Activated CD4-positive, alpha-beta T cell treated with anti-CD3 and anti-CD28 coated beads for 36 hours (primary cell): Measurements from ENCODE around the gene SRD5A3. TPM values are rescaled to one million over a fixed set of nuclear protein-coding genes. Genes with fewer than 3 reads are reported as not detected.
"Not testable (repeated sequence)": the region's sequence is repeated elsewhere in the genome, so short reads cannot be mapped to it uniquely, and the experiment has no call there.

Experiments used
- ATAC-seq: fragments of 200-7000 bp; cut with Tn5 transposase; one replicate; pipeline ENCODE4 v1.10.0; 2021; ENCODE audit warnings: mild to moderate bottlenecking, moderate library complexity
- CTCF ChIA-PET: fragments of 350-600 bp; sonication (Branson Sonifier 250); formaldehyde crosslinking; loops from one replicate; lab custom pipeline; 2021; ENCODE audit warnings: antibody characterized with exemption; lab: Charles Lee
- POLR2A ChIA-PET: fragments of 350-600 bp; sonication (Branson Sonifier 250); formaldehyde crosslinking; loops from one replicate; lab custom pipeline; 2021; ENCODE audit warnings: antibody characterized with exemption, inconsistent platforms; lab: Charles Lee
- DNase-seq: peaks from one replicate; pipeline ENCODE4 v3.0.0-alpha.2; 2020
- H3K27ac Mint-ChIP-seq: one replicate; pipeline ENCODE4 v1.8.0; 2021; ENCODE audit warnings: mixed read lengths
- H3K27me3 Mint-ChIP-seq: one replicate; pipeline ENCODE4 v1.8.0; 2021; ENCODE audit warnings: mixed read lengths
- H3K36me3 Mint-ChIP-seq: one replicate; pipeline ENCODE4 v1.8.0; 2021; ENCODE audit warnings: low read depth, mixed read lengths
- H3K4me1 Mint-ChIP-seq: one replicate; pipeline ENCODE4 v1.8.0; 2021; ENCODE audit warnings: mixed read lengths
- H3K4me3 Mint-ChIP-seq: one replicate; pipeline ENCODE4 v1.8.0; 2021; ENCODE audit warnings: mild to moderate bottlenecking, moderate library complexity, mixed read lengths
- H3K9me3 Mint-ChIP-seq: one replicate; pipeline ENCODE4 v1.8.0; 2021; ENCODE audit warnings: low read depth, mixed read lengths
- intact Hi-C, 2 experiments: fragments of 100-400 bp; cut with DNase I in 1 of 2; cut with micrococcal nuclease in 1 of 2; formaldehyde crosslinking; loops; one replicate each; pipeline versions ENCODE4 v1.14.2 to v1.15.1; 2022 to 2024; cut with DNase I, micrococcal nuclease
- total RNA-seq, 2 experiments: library from RNA; stranded (reverse); gene quantifications; one replicate each; pipeline ENCODE4 v1.2.3, GENCODE V29; 2021

SRD5A3 gene
- total RNA-seq, 2 experiments from 2014 or later = 20.5 to 24.6 TPM

GRCh38 chr4:55358668-55359067 is 12.6 kb downstream of the SRD5A3 start:
- DNase-seq (no peak), ATAC-seq (peak; percentile 80)
- peaks cover 13% of the 10 kb centered on the region for H3K36me3 Mint-ChIP-seq
- ChIA-PET CTCF (no interaction called here), POLR2A (no interaction called here)
- H3K27me3 Mint-ChIP-seq = no peaks in the 10 kb centered on the region
- no peak overlapping the region for H3K27ac Mint-ChIP-seq
- peaks cover 18% of the 10 kb centered on the region for H3K4me1 Mint-ChIP-seq
- no peaks in the 10 kb centered on the region for H3K9me3 Mint-ChIP-seq
- intact Hi-C loops = no loop called here
- no peak overlapping the region for H3K4me3 Mint-ChIP-seq

DNA sequence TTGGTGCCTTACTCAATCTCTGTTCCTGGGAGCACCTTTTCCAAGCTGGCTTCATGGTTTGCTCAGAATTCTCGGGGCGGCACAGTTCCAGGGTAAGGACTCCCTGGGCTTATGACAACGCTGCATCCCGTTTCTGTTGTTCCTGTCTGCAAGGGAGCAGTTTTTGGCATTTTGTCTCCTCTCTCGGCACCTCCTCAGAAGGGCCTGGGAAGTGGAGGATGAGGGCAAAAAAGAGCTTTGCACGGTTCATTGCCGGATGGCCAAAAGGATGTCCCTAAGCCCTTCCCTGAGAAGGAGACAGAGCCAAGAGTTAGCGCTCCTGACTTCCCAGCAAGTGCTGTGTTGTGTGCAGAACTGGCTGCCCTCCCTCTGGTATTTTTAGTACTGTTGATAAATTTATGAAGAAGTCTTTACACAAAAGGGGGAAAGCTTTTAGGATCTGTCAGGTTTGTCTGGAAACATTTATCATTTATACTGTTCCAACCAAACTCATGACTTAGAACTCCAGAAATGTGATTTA is 13.4 kb downstream of the SRD5A3 start:
- Mint-ChIP-seq H3K36me3 (peaks cover 7% of the 10 kb centered on the region), H3K27ac (no peak overlapping the region), H3K27me3 (no peaks in the 10 kb centered on the region), H3K4me3 (no peak overlapping the region), H3K9me3 (no peaks in the 10 kb centered on the region), H3K4me1 (peaks cover 18% of the 10 kb centered on the region)
- ChIA-PET POLR2A (no interaction called here), CTCF (no interaction called here)
- ATAC-seq (no peak), DNase-seq (no peak)
- intact Hi-C loops = no loop called here

DNA sequence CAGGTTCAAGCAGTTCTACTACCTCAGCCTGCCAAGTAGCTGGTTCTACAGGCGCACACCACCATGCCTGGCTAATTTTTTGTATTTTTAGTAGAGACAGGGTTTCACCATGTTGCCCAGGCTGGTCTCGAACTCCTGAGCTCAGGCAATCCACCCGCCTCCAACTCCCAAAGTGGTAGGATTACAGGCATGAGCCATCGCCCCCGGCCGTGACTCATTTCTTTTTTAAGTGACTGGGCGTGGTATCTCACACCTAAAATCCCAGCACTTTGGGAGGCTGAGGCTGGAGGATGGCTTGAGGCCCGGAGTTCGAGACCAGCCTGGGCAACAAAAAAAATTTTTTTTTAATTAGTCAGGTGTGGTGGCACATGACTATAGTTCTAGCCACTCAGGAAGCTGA is 16.9 kb downstream of the SRD5A3 start:
- peaks cover 15% of the 10 kb centered on the region for H3K4me1 Mint-ChIP-seq
- DNase-seq = peak; percentile 36
- H3K4me3 Mint-ChIP-seq, H3K27me3 Mint-ChIP-seq, POLR2A ChIA-PET, ATAC-seq, intact Hi-C loops, H3K9me3 Mint-ChIP-seq, H3K36me3 Mint-ChIP-seq, H3K27ac Mint-ChIP-seq: not testable (repeated sequence)
- CTCF ChIA-PET = interaction anchor here (0.8 kb wide), 1 partner anchor 402 kb away, joined by 3 read pairs; no protein-coding TSS in a partner anchor

- Mint-ChIP-seq H3K36me3 (peaks cover 5% of the 10 kb centered on the region), H3K9me3 (no peaks in the 10 kb centered on the region), H3K27me3 (no peaks in the 10 kb centered on the region), H3K4me1 (peaks cover 8% of the 10 kb centered on the region), H3K27ac (no peak overlapping the region), H3K4me3 (no peak overlapping the region)
- ChIA-PET POLR2A (no interaction called here), CTCF (interaction anchor here (0.8 kb wide), 1 partner anchor 403 kb away, joined by 3 read pairs; no protein-coding TSS in a partner anchor)
- ATAC-seq (no peak), DNase-seq (no peak)
- intact Hi-C loops = no loop called here
Measured at GRCh38 chr4:55363691-55364351, 17.8 kb downstream of the SRD5A3 start.

- peaks cover 5% of the 10 kb centered on the region for H3K36me3 Mint-ChIP-seq
- ChIA-PET POLR2A (no interaction called here), CTCF (no interaction called here)
- no peaks in the 10 kb centered on the region for H3K27me3 Mint-ChIP-seq
- no peak for DNase-seq
- ATAC-seq = no peak
- H3K4me1 Mint-ChIP-seq = peaks cover 2% of the 10 kb centered on the region
- intact Hi-C loops = no loop called here
- H3K9me3 Mint-ChIP-seq = no peaks in the 10 kb centered on the region
- no peak overlapping the region for H3K27ac Mint-ChIP-seq
- no peak overlapping the region for H3K4me3 Mint-ChIP-seq
Measured at GRCh38 chr4:55364691-55365344, 18.8 kb downstream of the SRD5A3 start.

- DNase-seq (no peak), ATAC-seq (no peak)
- Mint-ChIP-seq H3K4me3 (no peak overlapping the region), H3K27me3 (no peaks in the 10 kb centered on the region), H3K4me1 (peaks cover 2% of the 10 kb centered on the region), H3K9me3 (no peaks in the 10 kb centered on the region), H3K27ac (no peak overlapping the region), H3K36me3 (peaks cover 5% of the 10 kb centered on the region)
- intact Hi-C loops = no loop called here
- POLR2A ChIA-PET = no interaction called here
- CTCF ChIA-PET = no interaction called here
Measured at GRCh38 chr4:55365345-55365728, 19.3 kb downstream of the SRD5A3 start.

- no peak for ATAC-seq
- CTCF ChIA-PET = no interaction called here
Measured at GRCh38 chr4:55366621-55367020, 20.6 kb downstream of the SRD5A3 start.

GRCh38 chr4:55367084-55367722 is 21.2 kb downstream of the SRD5A3 start:
- POLR2A ChIA-PET = no interaction called here
- intact Hi-C loops = no loop called here
- H3K27me3 Mint-ChIP-seq = no peaks in the 10 kb centered on the region
- H3K4me3 Mint-ChIP-seq = no peak overlapping the region
- no peaks in the 10 kb centered on the region for H3K4me1 Mint-ChIP-seq
- H3K27ac Mint-ChIP-seq = no peak overlapping the region
- no peaks in the 10 kb centered on the region for H3K9me3 Mint-ChIP-seq
- ATAC-seq (no peak), DNase-seq (no peak)
- CTCF ChIA-PET = no interaction called here
- H3K36me3 Mint-ChIP-seq = peaks cover 2% of the 10 kb centered on the region

More at GRCh38 chr4:55366621-55367020, 20.6 kb downstream of the SRD5A3 start:
- H3K36me3 Mint-ChIP-seq = peaks cover 5% of the 10 kb centered on the region
- no peak overlapping the region for H3K4me3 Mint-ChIP-seq
- no peaks in the 10 kb centered on the region for H3K9me3 Mint-ChIP-seq
- H3K4me1 Mint-ChIP-seq = peaks cover 2% of the 10 kb centered on the region
- intact Hi-C loops = no loop called here
- no peaks in the 10 kb centered on the region for H3K27me3 Mint-ChIP-seq
- no peak overlapping the region for H3K27ac Mint-ChIP-seq
- POLR2A ChIA-PET = no interaction called here
- no peak for DNase-seq

DNA sequence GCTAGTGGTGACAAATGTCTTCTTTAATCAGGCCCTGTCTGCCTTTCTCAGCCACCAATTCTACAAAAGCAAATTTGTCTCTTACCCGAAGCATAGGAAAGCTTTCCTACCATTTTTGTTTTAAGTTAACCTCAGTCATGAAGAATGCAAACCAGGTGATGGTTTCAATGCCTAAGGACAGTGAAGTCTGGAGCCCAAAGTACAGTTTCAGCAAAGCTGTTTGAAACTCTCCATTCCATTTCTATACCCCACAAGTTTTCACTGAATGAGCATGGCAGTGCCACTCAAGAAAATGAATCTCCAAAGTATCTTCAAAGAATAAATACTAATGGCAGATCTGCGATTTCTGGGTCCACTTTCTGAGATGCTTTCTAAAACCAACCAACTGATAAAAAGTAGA is 23.9 kb downstream of the SRD5A3 start:
- Mint-ChIP-seq H3K27ac (no peak overlapping the region), H3K9me3 (no peaks in the 10 kb centered on the region), H3K36me3 (no peaks in the 10 kb centered on the region), H3K27me3 (no peaks in the 10 kb centered on the region), H3K4me1 (no peaks in the 10 kb centered on the region), H3K4me3 (no peak overlapping the region)
- DNase-seq = no peak
- ChIA-PET CTCF (no interaction called here), POLR2A (no interaction called here)
- intact Hi-C loops = no loop called here
- ATAC-seq = no peak

DNA sequence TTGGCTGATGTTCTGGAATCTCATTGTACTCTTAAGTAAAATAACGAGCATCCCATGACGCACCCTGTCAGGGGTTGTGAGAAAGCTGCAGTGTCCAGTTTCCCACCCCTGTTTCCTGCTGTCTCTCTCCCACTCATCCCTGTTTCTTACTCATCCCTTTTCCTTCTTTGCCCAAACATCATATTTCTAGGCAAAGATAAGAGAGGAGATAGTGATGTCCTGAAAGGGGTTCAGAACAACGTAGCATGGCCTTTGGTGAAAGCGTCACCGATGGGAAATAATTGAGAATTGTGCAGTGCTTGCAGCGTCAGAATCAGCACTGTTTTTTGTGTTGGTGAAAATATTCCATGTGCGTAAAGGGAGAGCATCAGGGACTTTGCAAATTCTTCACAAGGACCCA is 26.2 kb downstream of the SRD5A3 start:
- H3K36me3 Mint-ChIP-seq = no peaks in the 10 kb centered on the region
- ATAC-seq = no peak
- no peaks in the 10 kb centered on the region for H3K27me3 Mint-ChIP-seq
- H3K9me3 Mint-ChIP-seq = no peaks in the 10 kb centered on the region
- ChIA-PET CTCF (interaction anchor here (0.6 to 1.2 kb wide), 2 partner anchors 23 to 469 kb away, joined by 4 read pairs; no protein-coding TSS in a partner anchor), POLR2A (no interaction called here)
- intact Hi-C loops = no loop called here
- no peak for DNase-seq
- H3K27ac Mint-ChIP-seq = no peak overlapping the region
- no peaks in the 10 kb centered on the region for H3K4me1 Mint-ChIP-seq
- H3K4me3 Mint-ChIP-seq = no peak overlapping the region

GRCh38 chr4:55373461-55373860 is 27.4 kb downstream of the SRD5A3 start:
- DNase-seq (no peak), ATAC-seq (no peak)
- H3K36me3 Mint-ChIP-seq = no peaks in the 10 kb centered on the region
- H3K27me3 Mint-ChIP-seq = no peaks in the 10 kb centered on the region
- H3K4me3 Mint-ChIP-seq = no peak overlapping the region
- intact Hi-C loops = no loop called here
- CTCF ChIA-PET = interaction anchor here (1.2 kb wide), 1 partner anchor 25 kb away, joined by 4 read pairs; no protein-coding TSS in a partner anchor
- no peak overlapping the region for H3K27ac Mint-ChIP-seq
- H3K4me1 Mint-ChIP-seq = no peaks in the 10 kb centered on the region
- no peaks in the 10 kb centered on the region for H3K9me3 Mint-ChIP-seq
- POLR2A ChIA-PET = interaction anchor here (0.6 kb wide), 2 partner anchors 22 to 48 kb away, joined by 3 to 6 read pairs; partner anchors contain the start of gene TMEM165
